Measurements from ENCODE around the gene EXOC6.
"Not testable (repeated sequence)": the region's sequence is repeated elsewhere in the genome, so short reads cannot be mapped to it uniquely, and the experiment has no call there.

Gene EXOC6

DNA sequence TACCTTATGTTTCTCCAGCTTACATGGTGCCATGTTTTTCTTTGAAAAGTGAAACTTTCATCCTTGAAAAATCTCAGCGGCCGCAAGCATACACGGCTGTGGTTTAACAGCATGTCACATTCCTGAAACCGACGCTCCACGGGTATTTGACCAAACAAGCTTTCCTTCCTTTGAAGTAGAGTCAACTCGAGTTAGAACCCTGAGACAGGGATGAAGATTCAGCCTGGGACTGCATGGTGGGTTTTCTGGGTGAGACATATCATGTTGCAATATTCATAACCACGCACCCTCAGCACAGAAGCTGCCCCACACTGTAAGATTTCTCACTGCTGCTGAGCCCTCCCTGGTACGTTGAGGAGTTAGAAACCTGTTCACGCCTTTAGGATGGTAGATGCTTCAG lies 233.5 kb downstream of the EXOC6 start:
- DNase-seq, result no peak

DNA sequence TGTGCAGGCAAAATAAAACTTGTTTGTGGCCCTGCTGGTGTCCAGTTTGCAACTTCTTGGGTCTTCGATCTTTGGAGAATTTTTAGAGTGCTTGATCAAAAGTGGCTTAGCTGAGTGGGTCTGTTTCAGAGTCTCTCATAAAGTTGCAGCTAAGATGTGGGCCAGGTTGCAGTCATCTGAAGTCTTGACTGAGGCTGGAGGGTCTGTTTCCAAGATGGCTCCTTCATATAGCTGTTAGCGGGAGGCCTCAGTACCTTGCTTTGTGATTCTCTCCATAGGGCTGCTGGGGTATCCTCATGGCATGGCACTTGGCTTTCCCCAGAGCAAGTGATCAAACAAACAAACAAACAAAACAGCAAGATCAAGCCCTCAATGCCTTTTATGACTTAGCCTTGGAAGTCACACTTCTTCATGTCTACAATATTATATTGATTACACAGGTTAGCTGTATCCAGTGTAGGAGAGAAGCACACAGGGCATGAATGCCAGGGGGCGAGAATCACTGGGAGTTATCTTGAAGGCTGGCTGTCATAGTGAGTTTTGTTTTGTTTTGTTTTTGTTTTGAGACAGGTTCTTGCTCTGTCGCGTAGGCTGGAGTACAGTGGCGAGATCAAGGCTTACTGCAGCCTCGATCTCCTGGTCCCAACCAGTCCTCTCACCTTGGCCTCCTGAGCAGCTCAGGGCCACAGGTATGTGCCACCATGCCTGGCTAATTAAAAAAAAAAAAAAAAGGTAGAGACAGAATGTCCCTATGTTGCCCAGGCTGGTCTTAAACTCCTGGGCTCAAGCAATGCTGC lies 235.6 kb downstream of the EXOC6 start:
- DNase-seq, result no peak

DNA sequence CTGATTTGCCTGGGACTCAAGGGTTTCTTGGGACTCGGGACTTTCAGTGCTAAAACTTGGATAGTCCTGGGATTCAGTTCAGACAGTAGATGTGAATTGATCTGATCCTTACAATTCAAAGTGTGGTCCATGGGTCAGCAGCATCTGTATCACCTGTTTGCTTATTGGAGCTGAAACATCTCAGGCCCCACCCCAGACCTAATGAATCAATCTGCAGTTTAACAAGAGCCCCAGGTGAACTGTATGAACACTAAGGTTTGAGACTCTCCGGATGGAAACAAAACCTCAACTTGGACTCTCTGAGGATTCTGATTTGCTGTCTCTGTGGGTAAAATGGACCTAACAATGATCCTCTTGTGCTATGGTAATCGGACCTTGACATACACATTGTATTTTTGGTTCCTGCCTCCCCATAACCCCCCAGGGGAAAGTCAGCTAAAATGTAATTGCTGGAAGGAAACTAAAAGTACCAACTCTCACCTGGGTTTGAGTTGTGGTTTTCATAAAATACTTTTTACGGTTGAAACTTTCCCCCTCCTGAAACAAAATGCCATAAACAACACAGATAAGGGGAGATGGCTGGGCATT lies 237.0 kb downstream of the EXOC6 start:
- no peak for DNase-seq

DNA sequence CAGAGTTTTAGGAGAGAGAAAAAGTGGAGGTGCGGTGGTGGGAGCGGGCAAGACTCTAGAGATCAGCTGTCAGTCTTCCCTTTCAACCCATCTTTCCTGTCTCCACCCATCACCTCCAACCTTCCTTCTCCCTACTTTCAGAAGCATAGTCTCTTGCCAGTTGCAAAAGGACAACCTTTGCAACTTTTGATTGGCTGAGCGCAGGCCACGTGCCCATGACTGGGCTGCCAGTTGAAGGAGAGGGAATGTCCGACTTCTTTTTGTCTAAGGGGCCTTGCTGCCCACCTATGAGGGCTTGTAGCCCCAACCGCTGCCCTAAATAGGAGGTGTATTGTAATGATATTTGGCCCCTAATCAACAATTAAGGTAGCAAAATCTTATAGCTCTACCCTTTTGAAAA lies 238.0 kb downstream of the EXOC6 start:
- DNase-seq, result no peak

DNA sequence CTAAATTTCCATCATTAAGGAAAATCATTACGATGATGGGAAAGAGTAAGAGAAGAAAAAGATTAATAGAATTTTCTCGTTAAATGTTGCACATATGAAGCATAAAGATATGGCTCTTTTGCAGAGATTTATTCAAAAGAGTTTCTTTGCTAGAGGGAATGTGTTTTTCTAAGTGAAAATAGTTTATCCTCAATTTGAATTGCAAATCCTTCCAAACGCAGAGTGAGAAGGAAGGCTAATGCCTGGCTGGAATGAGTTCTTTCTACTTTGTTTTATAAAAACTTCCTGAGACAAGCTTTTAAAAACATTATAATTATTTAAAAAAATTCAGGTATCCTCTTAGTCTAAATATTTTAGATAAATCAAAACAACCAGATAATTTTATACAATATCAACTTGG lies 239.5 kb downstream of the EXOC6 start:
- no peak for DNase-seq

DNA sequence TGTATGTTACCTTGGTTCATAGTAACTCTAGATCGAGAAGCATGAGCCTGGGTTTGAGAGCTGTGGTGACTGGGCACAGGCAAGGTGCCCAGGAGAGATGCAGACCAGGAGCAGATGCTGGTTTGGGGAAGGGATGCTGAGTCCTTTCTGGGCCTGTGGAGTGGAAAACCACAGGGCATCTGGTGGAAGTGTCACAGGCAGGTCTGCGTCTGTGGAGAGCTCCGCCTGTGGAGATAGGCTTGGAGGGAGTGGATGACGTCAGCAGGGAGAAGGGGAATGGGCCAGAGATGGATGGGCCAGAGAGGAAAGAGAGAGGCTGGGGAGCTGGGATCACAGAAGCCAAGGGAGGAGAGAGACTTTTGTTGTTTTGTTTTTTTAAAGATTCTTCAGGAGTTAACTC lies 240.1 kb downstream of the EXOC6 start:
- DNase-seq, result no peak

DNA sequence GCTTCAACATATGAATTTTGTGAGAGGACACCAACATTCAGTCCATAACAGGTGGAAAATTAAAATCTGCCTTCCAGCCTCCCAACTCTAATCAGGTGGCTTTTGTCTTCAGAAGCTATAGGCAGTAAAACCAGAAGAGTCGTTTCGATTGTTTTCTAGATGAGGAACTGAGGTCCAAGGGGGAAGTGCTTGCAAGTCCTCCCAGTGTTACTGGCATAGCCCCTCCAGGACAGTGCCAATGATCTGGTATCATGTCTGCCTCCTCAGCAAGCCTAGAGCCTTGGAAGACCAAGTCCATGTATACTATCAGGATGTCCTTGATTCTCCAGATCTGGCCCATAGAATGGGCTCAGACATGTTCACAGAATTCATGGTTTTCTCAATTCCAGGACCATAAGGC lies 242.3 kb downstream of the EXOC6 start:
- DNase-seq, result no peak

DNA sequence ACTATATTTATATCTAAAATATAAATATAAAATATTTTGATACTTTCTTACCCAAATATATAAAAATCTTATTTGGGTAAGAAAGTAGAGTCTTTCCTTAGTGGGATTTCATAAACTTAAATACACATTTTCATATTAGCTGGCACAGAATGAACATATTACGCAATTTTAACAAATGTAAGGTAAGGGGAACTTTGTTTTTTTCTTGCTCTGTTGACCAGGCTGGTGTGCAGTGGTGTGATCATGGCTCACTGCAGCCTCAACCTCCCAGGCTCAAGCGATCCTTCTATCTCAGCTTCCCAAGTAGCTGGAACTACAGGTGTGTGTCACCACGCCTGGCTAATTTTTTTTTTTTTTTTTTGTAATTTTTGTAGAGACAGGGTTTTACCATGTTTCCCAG lies 243.6 kb downstream of the EXOC6 start:
- DNase-seq, result no peak

DNA sequence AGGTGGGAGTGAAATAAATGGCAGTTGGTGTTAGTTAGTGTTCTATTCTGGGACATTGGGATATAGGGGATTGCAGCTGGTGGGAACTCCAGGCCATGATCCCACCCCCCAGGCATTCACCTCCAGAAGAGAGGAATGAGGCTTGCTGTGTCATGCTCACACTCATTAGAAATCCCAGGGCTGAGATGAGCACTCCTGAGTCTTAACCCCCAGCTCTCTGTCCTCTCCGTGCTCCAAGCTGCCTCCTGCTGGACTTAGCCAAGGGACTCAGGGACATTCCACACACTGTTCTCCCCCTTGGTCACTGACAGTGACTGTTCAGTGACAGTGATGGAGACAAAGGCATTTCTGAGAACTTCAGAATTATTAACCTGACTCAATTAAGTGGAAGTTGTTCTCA lies 246.9 kb downstream of the EXOC6 start:
- no peak for DNase-seq

DNA sequence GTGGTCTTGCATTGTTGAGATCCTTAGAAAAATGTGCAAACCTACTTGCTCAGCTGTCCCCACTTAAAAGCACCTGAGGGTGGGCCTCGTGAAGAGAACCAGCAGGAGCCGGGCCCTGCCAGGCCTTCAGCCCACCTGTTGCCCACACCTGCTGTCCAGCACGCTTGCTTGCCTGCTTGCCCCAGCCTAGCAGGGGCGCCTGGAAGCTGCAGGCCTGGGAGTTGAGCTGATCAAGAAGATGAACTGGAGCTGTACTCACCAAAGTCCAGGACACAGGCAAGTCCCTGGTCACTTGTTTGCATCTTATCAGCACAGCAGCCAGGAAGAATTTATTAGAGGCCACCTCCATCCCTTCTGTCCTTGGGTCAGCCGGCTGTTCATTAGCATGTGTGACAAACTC lies 248.6 kb downstream of the EXOC6 start:
- DNase-seq, result no peak

DNA sequence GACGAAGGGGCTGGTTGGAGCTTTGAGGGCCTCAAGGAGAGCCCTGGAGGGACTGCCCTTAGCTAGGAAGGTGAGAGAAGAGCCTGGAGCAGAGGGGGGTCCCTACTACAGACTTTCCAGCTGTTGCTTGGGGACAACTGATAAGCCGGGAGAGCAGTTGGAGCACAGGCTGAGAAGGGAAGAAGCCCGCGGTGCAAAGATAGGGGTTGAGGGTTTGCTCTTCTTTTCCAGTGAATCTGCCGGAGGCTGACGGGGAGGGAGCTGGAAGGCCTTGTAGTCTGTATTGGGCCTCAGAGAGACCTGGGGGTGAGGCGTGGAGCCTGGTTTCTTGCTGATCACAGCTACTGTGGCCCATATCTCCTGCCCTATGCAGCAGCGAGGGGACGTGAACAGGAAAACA lies 249.1 kb downstream of the EXOC6 start:
- DNase-seq, result no peak

DNA sequence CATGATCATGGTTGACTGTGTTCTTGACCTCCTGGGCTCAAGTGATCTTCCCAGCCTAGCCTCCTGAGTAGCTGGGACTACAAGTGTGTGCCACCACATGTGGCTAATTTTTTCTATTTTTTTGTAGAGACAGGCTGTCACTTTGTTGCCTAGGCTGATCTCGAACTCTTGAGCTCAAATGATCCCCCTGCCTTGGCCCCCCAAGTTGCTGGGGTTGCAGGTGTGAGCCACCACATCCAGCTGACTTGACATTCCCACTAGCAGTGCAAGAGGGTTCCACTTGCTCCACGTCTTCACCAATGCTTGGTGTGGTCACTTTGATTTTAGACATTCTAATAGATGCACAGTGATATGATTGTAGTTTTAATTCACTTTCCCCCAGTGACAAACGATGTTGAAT lies 250.5 kb downstream of the EXOC6 start:
- DNase-seq, result no peak

DNA sequence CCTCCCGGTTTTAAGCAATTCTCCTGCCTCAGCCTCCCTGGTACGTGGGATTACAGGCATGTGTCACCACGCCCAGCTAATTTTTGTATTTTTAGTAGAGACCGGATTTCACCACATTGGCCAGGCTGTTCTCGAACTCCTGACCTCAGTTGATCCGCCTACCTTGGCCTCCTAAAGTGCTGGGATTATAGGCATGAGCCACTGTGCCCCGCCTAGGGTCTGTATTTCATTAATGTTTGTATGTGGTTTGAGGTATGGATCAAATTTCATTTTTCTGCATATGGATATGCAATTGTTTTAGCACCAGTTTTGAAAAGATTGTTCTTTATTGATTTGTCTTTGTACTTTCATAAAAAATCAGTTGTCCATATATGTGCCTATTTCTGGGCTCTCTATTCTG lies 251.3 kb downstream of the EXOC6 start:
- no peak for DNase-seq

DNA sequence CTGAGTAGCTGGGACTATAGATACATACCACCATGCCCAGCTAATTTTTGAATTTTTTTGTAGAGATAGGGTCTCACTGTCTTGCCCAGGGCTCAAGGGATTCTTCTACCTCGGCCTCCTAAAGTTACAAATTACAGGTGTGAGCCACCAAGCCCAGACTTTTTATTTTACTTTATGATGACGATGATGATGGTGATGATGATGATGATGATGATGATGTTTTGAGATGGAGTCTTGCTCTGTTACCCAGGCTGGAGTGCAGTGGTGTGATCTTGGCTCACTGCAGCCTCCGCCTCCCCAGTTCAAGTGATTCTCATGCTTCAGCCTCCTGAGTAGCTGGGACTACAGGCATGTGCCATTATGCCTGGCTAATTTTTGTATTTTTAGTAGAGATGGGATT lies 252.8 kb downstream of the EXOC6 start:
- not testable (repeated sequence) for DNase-seq

DNA sequence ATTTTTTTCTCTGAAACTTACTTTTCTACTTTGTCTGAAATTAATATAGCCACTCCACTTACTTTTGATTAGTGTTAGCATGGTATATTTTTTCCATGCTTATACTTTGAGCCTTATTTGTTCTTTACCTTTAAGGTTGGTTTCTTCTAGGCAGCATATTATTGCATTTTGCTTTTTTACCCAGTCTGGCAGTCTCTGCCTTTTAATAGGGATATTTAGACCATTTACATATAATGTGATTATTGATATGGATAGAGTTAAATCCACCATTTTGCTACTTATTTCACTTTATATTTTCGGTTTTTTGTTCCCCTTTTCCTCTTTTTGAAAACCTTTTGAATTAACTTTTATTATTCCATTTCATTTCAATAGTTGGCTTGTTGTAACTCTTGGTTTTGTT lies 255.6 kb downstream of the EXOC6 start:
- no peak for DNase-seq

DNA sequence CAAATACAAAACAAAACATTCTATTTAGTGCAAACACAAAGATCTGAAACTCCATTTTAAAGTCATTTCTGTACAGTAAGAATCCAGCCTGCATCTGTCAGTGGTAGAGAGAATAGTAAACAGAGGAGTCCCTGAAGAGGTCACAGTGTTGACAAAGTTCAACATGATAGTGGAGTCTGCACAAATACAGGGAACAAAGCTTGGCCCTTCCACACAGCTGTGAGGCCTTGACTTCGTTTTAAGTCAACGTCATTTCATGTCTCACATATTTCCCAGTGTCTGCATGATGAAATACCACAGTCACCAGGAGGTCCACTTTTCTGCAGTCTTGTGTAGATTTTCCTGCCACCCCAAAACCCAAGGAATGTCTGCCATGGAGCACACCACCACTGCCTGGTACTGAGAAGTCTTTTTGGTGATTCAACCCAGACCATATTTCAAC lies 258.3 kb downstream of the EXOC6 start:
- DNase-seq, result no peak
